K562 (cell line): ENCODE measurements around the gene DNAH1. TPM values are rescaled to one million over a fixed set of nuclear protein-coding genes. Genes with fewer than 3 reads are reported as not detected.

Source experiments
- ATAC-seq: fragments of 200-7000 bp; cut with Tn5 transposase; 3 replicates; pipeline ENCODE4 v1.9.1; 2020; ENCODE audit warnings: moderate library complexity
- BruUV-seq: library from RNA; stranded (reverse); fragments of 400-500 nt; replicated peaks from 2 replicates; lab custom pipeline; 2021; lab: Mats Ljungman, UMichigan
- CTCF ChIA-PET: fragments of 300-600 bp; formaldehyde crosslinking; extraction: SDS; loops from one replicate; lab custom pipeline; 2021; ENCODE audit warnings: low intra/inter-chr PET ratio; lab: Yijun Ruan, JAX
- POLR2A ChIA-PET: fragments of 300-600, 350-650 bp; sonication (Branson Sonifier 250); formaldehyde crosslinking; extraction: SDS; loops from one replicate; lab custom pipeline; 2021; ENCODE audit warnings: antibody characterized with exemption, inconsistent platforms; lab: Yijun Ruan, JAX
- DNase-seq, 4 experiments: peaks; one replicate each; pipeline versions ENCODE4 v3.0.0 to v3.0.0-alpha.2; 2011 to 2018; ENCODE audit warnings: low spot score in 3 of 4, mixed read lengths in 3 of 4; ENCODE audit errors: extremely low read depth in 1 of 4
- FAIRE-seq: peaks from 2 replicates; lab custom pipeline; 2011; peaks lifted over from hg19 to GRCh38; lab: Jason Lieb, UNC
- H2AFZ ChIP-seq: 2 replicates; pipeline ENCODE4 v1.6.0; 2011; ENCODE audit warnings: low read depth, low read length, control low read depth, inconsistent platforms
- H3K27ac ChIP-seq: fragments of 200-600 bp; 3 replicates; pipeline ENCODE4 v1.8.0; 2011; ENCODE audit warnings: low read depth, mild to moderate bottlenecking, control low read depth, inconsistent platforms, low read length, moderate library complexity, mixed read lengths; ENCODE audit errors: extremely low read depth
- H3K27me3 ChIP-seq, 2 experiments: fragments of 300-600 bp in 1 of 2; 2 replicates in 1 of 2; 3 replicates in 1 of 2; pipeline versions ENCODE4 v1.6.0 to v1.8.0; 2011; ENCODE audit warnings: inconsistent platforms in 2 of 2, low read length in 2 of 2, mild to moderate bottlenecking in 1 of 2, mixed read lengths in 1 of 2, moderate library complexity in 1 of 2; ENCODE audit not compliant: control insufficient read depth in 2 of 2, insufficient read depth in 2 of 2
- H3K36me3 ChIP-seq: fragments of 300-600 bp; 3 replicates; pipeline ENCODE4 v1.8.0; 2011; ENCODE audit warnings: mild to moderate bottlenecking, low read length, inconsistent platforms; ENCODE audit not compliant: control insufficient read depth, insufficient read depth
- H3K4me1 ChIP-seq, 2 experiments: fragments of 200-600 bp in 1 of 2; replicated peaks in 1 of 2; 2 replicates in 1 of 2; 3 replicates in 1 of 2; pipeline versions ENCODE4 v1.5.1 to v1.8.0; 2011; ENCODE audit warnings: inconsistent platforms in 2 of 2, low read length in 2 of 2, mild to moderate bottlenecking in 1 of 2, mixed read lengths in 1 of 2, moderate library complexity in 1 of 2; ENCODE audit not compliant: control insufficient read depth in 2 of 2, insufficient read depth in 2 of 2
- H3K4me2 ChIP-seq: 2 replicates; pipeline ENCODE4 v1.6.1; 2011; ENCODE audit warnings: low read length, control low read depth, inconsistent platforms, mixed read lengths; ENCODE audit not compliant: insufficient read depth
- H3K4me3 ChIP-seq: fragments of 200-600 bp; sonication (generic), shearing (Covaris generic); 2 replicates; pipeline ENCODE4 v1.5.1; 2016; ENCODE audit warnings: control low read depth, inconsistent platforms
- H3K79me2 ChIP-seq: fragments of 200-600 bp; 3 replicates; pipeline ENCODE4 v1.8.0; 2011; ENCODE audit warnings: low read length, inconsistent platforms; ENCODE audit not compliant: control insufficient read depth, insufficient read depth
- H3K9ac ChIP-seq, 2 experiments: 2 replicates each; pipeline versions ENCODE4 v1.6.0 to v1.6.1; 2011; ENCODE audit warnings: low read depth in 2 of 2, low read length in 2 of 2, control low read depth in 1 of 2, inconsistent platforms in 1 of 2, mild to moderate bottlenecking in 1 of 2, mixed read lengths in 1 of 2; ENCODE audit not compliant: insufficient read depth in 1 of 2
- H3K9me1 ChIP-seq: one replicate; pipeline ENCODE4 v1.6.0; 2011; ENCODE audit warnings: inconsistent platforms, mild to moderate bottlenecking, low read length, moderate library complexity; ENCODE audit not compliant: control insufficient read depth, insufficient read depth
- H3K9me3 ChIP-seq: replicated peaks from 2 replicates; pipeline ENCODE4 v1.5.1; 2011; ENCODE audit warnings: low read depth, low read length, inconsistent platforms; ENCODE audit not compliant: control insufficient read depth, insufficient read depth
- H4K20me1 ChIP-seq: replicated peaks from 2 replicates; pipeline ENCODE4 v1.6.1; 2011; ENCODE audit warnings: low read length, inconsistent platforms, mixed read lengths; ENCODE audit not compliant: control insufficient read depth, insufficient read depth
- CSDE1 ChIP-seq, 2 experiments: fragments of 450-650 bp; IDR thresholded peaks; 2 replicates each; pipeline ENCODE4 v1.6.1; 2016; ENCODE audit warnings: mild to moderate bottlenecking in 1 of 2
- EZH2 ChIP-seq: IDR thresholded peaks from 2 replicates; pipeline ENCODE4 v1.6.1; 2012; ENCODE audit warnings: low read depth, mild to moderate bottlenecking, inconsistent platforms, low read length, borderline replicate concordance
- GTF2A2 ChIP-seq: IDR thresholded peaks from 2 replicates; pipeline ENCODE4 v1.6.1; 2016; ENCODE audit warnings: mild to moderate bottlenecking, missing genetic modification characterization, missing compliant biosample characterization
- HMG20A ChIP-seq: fragments of 450-650 bp; formaldehyde crosslinking; conservative IDR thresholded peaks from 2 replicates; pipeline ENCODE4 v1.4.0; 2020; ENCODE audit warnings: mild to moderate bottlenecking, mixed read lengths
- ZBTB43 ChIP-seq: sonication (generic); formaldehyde crosslinking; IDR thresholded peaks from 2 replicates; pipeline ENCODE4 v1.8.0; 2023; ENCODE audit warnings: mild to moderate bottlenecking, missing genetic modification reagents
- WGBS: fragments of 100-300 bp; shearing (Covaris generic); methylation state at CpG from one replicate; pipeline ENCODE4 v1.1.6; 2016; ENCODE audit warnings: low coverage, mixed read lengths; ENCODE audit not compliant: insufficient coverage; ENCODE audit errors: missing lambda C conversion rate; 5-methylcytosine and 5-hydroxymethylcytosine counted together
- in situ Hi-C: fragments of 300-500 bp; cut with MboI; formaldehyde crosslinking; loops from 4 replicates; pipeline ENCODE4 v1.15.0; 2018; ENCODE audit warnings: inconsistent platforms, mixed read lengths
- intact Hi-C: fragments of 100-400 bp; cut with micrococcal nuclease; formaldehyde crosslinking; loops from 2 replicates; pipeline ENCODE4 v1.14.2; 2022
- polyA plus RNA-seq, 8 experiments: library from polyadenylated mRNA; depleted of rRNA in 4 of 8; stranded (reverse) in 5 of 8; unstranded in 3 of 8; fragments of >200 nt; fragmentation: Nextera tagmentation in 2 of 8; fragmentation: Illumina TruSeq in 1 of 8; extraction: Ambion mirVana in 2 of 8; extraction: Trizol in 1 of 8; gene quantifications; 2 replicates each; pipeline versions ENCODE4 v1.2.1 to v1.2.3, GENCODE V29; 2011 to 2014; ENCODE audit warnings: inconsistent platforms in 1 of 8, missing spikeins in 1 of 8
- total RNA-seq, 7 experiments: library from RNA; depleted of rRNA in 6 of 7; stranded (reverse); fragments of >200 nt in 6 of 7; fragmentation: Illumina TruSeq in 2 of 7; extraction: Trizol in 2 of 7; gene quantifications; 2 replicates each; pipeline versions ENCODE4 v1.2.1 to v1.2.3, GENCODE V29; 2011 to 2021; ENCODE audit warnings: low replicate concordance in 1 of 7
- TF ChIP-seq, protein P1 (sequence below): fragments of 250-450 bp; sonication (Bioruptor Pico); IDR thresholded peaks from 2 replicates; pipeline ENCODE4 v1.5.1; 2021; ENCODE audit warnings: mild to moderate bottlenecking

The DNAH1 gene
- total and polyA plus RNA-seq, 9 of the 15 experiments (the other 6 are each of a cell fraction or from before 2014, with no cell fraction given): 0.04 to 0.84 (median 0.50) TPM

- TF ChIP-seq, protein P1, sequence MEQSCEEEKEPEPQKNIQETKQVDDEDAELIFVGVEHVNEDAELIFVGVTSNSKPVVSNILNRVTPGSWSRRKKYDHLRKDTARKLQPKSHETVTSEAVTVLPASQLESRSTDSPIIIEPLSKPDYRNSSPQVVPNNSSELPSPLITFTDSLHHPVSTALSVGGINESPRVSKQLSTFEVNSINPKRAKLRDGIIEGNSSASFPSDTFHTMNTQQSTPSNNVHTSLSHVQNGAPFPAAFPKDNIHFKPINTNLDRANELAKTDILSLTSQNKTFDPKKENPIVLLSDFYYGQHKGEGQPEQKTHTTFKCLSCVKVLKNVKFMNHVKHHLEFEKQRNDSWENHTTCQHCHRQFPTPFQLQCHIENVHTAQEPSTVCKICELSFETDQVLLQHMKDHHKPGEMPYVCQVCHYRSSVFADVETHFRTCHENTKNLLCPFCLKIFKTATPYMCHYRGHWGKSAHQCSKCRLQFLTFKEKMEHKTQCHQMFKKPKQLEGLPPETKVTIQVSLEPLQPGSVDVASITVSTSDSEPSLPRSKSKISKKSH (CRISPR knock-in tag): no peak
Observed at GRCh38 chr3:52361454-52361853, 45.3 kb downstream of the DNAH1 start (continued).

DNA sequence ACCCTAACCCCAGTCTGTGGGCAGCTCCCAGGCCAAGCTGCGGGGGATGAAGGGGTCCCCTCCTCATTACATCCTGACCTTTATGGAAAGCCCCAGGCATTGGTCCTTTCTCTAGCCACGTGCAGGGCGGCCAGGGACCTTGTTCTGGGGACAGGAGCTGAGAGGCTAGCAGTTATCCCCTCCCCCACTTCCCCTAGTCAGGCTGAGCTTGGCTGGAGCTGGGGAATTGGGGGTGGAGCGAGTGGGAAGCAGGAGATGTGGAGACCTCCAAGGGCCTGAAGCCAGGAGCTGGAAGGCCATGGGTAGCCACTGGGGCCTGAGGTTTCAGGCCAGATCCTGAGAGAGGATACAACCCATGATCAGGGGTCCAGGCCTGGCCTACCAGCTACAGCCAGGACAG lies 45.8 kb downstream of the DNAH1 start:
- H3K4me3 ChIP-seq: no peak overlapping the region
- H3K9me1 ChIP-seq: no peaks in the 10 kb centered on the region
- H3K9ac ChIP-seq: no peak overlapping the region
- no peak for ATAC-seq
- DNase-seq: no peak
- no peaks in the 10 kb centered on the region for H3K9me3 ChIP-seq
- no peaks in the 10 kb centered on the region for H3K36me3 ChIP-seq
- H3K27me3 ChIP-seq: no peaks in the 10 kb centered on the region; a peak in 1 of 5 replicates
- H3K79me2 ChIP-seq: no peaks in the 10 kb centered on the region
- TF ChIP-seq EZH2 (no peak), CSDE1 (IDR thresholded peaks at IDR 0.05) (no peak), GTF2A2 (tag) (no peak), ZBTB43 (CRISPR knock-in tag) (no peak), HMG20A (CRISPR knock-in tag) (no peak)
- ChIA-PET CTCF (no interaction called here), POLR2A (interaction anchor here (0.6 kb wide), 1 partner anchor 113 kb away, joined by 3 read pairs; no protein-coding TSS in a partner anchor)
- H4K20me1 ChIP-seq: no peaks in the 10 kb centered on the region
- no peak overlapping the region for H3K27ac ChIP-seq
- no TSS peak for BruUV-seq
- no peak for FAIRE-seq
- no peak overlapping the region for H3K4me2 ChIP-seq
- WGBS: 42% methylated on average over 2 of the region's 4 CpGs
- H3K4me1 ChIP-seq: peaks cover 0 to 8% of the 10 kb centered on the region in 2 experiments; a peak in 1 of 5 replicates
- no peak overlapping the region for H2AFZ ChIP-seq
- intact Hi-C loops (no loop called here), in situ Hi-C loops (no loop called here)
